ENCODE measurements around the gene GNG7.
"Not testable (repeated sequence)": the region's sequence is repeated elsewhere in the genome, so short reads cannot be mapped to it uniquely, and the experiment has no call there.

Gene GNG7

DNA sequence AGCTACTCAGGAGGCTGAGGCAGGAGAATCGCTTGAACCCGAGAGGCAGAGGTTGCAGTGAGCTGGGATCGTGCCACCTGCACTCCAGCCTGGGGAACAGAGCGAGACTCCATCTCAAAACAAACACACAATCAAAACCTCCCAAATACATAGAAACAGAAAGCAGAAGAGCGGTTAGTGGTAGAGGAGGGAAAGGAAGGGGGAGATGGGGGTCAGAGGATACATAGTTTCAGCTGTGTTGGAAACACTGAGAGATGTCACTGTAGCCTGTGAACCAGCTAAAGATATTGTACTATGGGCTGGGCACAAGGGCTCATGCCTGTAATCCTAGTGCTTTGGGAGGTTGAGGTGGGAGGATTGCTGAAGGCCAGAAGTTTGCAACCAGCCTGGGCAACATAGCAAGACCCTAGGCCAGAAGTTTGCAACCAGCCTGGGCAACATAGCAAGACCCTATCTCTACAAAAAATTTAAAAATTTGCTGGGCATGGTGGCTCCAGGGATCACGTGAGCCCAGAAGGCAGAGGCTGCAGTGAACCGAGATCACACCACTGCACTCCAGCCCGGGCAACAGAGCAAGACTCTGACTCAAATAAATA is 49.9 kb downstream of the GNG7 start:
- no peak for TF ChIP-seq POU2F2 (IDR thresholded peaks at IDR 0.05; ENCODE audit: low read depth, low read length)
- FAIRE-seq: no peak
- no peak for DNase-seq (ENCODE audit: insufficient read length, low spot score)

DNA sequence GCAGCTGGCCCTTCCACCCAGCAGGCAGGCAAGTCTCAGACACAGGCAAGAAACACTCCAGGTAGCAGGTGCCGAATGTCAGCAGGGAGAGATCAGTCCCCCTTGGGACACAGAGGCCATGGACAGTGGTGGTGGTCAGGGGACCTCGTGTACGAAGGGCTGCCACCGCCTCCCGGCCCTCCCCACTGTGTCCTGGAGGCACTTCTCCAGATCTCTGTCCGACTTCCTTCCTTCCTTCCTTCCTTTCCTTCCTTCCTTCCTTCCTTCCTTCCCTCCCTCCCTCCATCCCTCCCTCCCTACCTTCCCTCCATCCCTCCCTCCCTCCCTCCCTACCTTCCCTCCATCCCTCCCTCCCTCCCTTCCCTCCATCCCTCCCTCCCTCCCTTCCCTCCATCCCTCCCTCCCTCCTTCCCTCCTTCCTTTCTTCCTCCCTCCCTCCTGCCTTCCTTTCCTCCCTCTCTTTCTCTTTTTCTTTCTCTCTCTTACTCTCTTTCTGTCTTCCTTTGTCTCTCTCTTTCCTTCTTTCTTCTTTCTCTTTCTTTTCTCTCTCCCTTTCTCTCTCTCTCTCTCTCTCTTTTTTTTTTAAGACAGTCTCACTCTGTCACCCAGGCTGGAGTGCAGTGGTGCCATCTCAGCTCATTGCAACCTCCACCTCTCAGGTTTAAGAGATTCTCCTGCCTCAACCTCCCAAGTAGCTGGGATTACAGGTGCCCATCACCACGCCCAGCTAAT is 51.3 kb downstream of the GNG7 start:
- not testable (repeated sequence) for DNase-seq (ENCODE audit: insufficient read length, low spot score); FAIRE-seq

DNA sequence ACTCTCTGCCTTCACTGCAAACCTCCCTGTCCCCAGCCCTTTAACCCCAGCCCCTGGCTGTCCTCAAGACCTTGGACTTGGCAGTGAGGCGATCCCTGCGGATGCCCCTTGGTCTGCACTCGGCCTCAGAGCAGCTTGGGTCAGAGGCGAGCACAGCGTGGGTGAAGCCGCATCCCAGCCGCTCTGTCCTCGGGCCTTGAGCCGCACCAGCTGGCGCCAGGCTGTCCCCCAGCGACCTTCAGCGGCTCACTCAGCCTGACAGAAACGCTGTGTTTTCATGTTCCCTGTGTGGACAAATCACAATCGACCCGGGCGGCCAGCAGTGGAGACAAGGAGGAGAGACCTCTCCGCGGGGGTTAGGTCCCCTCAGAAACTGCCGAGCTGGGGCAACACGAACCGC is 52.0 kb downstream of the GNG7 start:
- FAIRE-seq: no peak

DNA sequence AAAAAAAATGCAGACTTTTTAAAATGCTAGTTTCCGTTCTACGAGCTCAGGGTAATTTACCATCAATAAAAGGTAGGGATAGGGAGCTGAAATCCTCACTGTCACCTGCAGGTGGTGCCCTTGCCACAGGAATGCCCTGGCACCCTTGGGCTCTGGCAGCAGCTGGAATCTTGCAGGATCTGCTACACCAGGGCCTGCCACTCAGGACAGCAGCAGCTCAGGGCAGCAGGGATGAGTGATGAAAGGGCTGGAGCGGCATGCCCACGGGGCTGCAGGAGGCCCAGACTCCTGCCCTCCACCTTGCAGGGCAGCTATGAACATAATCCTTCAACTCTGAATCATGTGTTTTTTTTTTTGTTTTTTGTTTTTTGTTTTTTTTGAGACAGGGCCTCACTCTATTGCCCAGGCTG is 54.0 kb downstream of the GNG7 start:
- peak; percentile 97 for FAIRE-seq
- DNase-seq (ENCODE audit: insufficient read length, low spot score): peak; percentile 79
- TF ChIP-seq PAX5 (IDR thresholded peaks at IDR 0.05; ENCODE audit: insufficient read depth, low read length, severe bottlenecking): no peak
- TF ChIP-seq TAF1 (IDR thresholded peaks at IDR 0.05; ENCODE audit: low read depth, low read length): no peak
- no peak for TF ChIP-seq POLR2A (IDR thresholded peaks at IDR 0.05; ENCODE audit: low read depth, low read length)
- no peak for TF ChIP-seq POU2F2 (IDR thresholded peaks at IDR 0.05; ENCODE audit: low read depth, low read length)
- TF ChIP-seq SPI1 (IDR thresholded peaks at IDR 0.05; ENCODE audit: low read depth, low read length): no peak
- TF ChIP-seq POLR2AphosphoS5 (IDR thresholded peaks at IDR 0.05; ENCODE audit: low read depth, low read length): no peak

More for the DNA sequence above, 52.0 kb downstream of the GNG7 start:
- DNase-seq (ENCODE audit: insufficient read length, low spot score): no peak
- no peak for TF ChIP-seq POU2F2 (IDR thresholded peaks at IDR 0.05; ENCODE audit: low read depth, low read length)
- no peak for TF ChIP-seq PAX5 (IDR thresholded peaks at IDR 0.05; ENCODE audit: insufficient read depth, low read length, severe bottlenecking)
- no peak for TF ChIP-seq SPI1 (IDR thresholded peaks at IDR 0.05; ENCODE audit: low read depth, low read length)
- no peak for TF ChIP-seq POLR2A (IDR thresholded peaks at IDR 0.05; ENCODE audit: low read depth, low read length)
- TF ChIP-seq POLR2AphosphoS5 (IDR thresholded peaks at IDR 0.05; ENCODE audit: low read depth, low read length): no peak
- TF ChIP-seq TAF1 (IDR thresholded peaks at IDR 0.05; ENCODE audit: low read depth, low read length): no peak

DNA sequence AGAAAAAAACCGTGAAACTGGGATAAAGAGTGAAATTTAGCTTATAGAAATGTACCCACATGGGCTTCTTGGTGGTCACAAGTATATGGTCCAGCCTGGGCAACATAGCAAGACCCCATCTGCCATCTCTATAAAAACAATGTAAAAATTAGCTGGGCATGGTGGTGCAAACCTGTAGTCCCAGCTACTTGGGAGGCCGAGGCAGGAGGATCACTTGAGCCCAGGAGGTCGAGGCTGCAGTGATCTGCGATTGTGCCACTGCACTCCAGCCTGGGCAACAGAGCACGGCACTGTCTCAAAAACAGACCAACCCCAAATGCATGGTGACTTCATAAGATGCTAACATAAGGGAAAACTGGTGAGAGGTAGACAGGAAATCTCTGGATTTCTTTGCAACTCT is 54.4 kb downstream of the GNG7 start:
- DNase-seq (ENCODE audit: insufficient read length, low spot score): no peak
- TF ChIP-seq POLR2AphosphoS5 (IDR thresholded peaks at IDR 0.05; ENCODE audit: low read depth, low read length) (no peak), PAX5 (IDR thresholded peaks at IDR 0.05; ENCODE audit: insufficient read depth, low read length, severe bottlenecking) (no peak), POLR2A (IDR thresholded peaks at IDR 0.05; ENCODE audit: low read depth, low read length) (no peak), TAF1 (IDR thresholded peaks at IDR 0.05; ENCODE audit: low read depth, low read length) (no peak), SPI1 (IDR thresholded peaks at IDR 0.05; ENCODE audit: low read depth, low read length) (no peak), POU2F2 (IDR thresholded peaks at IDR 0.05; ENCODE audit: low read depth, low read length) (no peak)
- FAIRE-seq: no peak

DNA sequence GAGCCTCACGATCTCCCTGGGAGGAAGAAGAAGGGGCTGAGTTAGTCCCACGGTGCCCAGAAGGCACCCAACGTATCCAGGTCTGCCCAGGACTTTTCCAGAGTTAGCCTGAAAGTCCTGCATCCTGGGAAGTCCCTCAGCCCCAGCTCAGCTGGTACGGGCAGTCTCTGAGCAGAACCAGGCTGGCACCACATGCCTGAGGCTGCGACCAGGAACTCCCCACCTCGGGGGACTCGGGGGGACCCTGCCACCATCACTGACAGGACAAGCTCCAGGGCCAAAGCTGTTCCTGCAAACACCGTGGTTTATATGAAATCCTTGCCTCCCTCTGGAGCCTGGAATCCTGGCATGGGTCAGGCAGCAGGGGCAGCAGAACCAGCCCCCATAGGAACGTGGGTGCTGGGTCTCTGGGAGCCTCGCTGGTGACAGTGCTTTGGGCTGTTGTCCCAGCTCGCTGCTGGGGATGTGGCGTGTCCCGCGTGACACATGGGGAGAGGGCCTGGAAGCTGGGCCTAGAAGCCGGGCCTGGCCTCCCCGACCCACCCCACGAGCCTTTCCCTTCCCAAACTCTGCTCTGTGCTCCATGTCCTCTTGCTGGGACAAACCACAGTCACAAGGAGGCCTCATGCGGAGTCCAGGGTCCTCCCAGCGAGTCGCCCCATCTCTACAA is 55.5 kb downstream of the GNG7 start:
- TF ChIP-seq SPI1 (IDR thresholded peaks at IDR 0.05; ENCODE audit: low read depth, low read length) (no peak), POLR2AphosphoS5 (IDR thresholded peaks at IDR 0.05; ENCODE audit: low read depth, low read length) (no peak), PAX5 (IDR thresholded peaks at IDR 0.05; ENCODE audit: insufficient read depth, low read length, severe bottlenecking) (no peak), TAF1 (IDR thresholded peaks at IDR 0.05; ENCODE audit: low read depth, low read length) (no peak), POU2F2 (IDR thresholded peaks at IDR 0.05; ENCODE audit: low read depth, low read length) (no peak), POLR2A (IDR thresholded peaks at IDR 0.05; ENCODE audit: low read depth, low read length) (no peak)
- DNase-seq (ENCODE audit: insufficient read length, low spot score): no peak
- FAIRE-seq: peak; percentile 9

DNA sequence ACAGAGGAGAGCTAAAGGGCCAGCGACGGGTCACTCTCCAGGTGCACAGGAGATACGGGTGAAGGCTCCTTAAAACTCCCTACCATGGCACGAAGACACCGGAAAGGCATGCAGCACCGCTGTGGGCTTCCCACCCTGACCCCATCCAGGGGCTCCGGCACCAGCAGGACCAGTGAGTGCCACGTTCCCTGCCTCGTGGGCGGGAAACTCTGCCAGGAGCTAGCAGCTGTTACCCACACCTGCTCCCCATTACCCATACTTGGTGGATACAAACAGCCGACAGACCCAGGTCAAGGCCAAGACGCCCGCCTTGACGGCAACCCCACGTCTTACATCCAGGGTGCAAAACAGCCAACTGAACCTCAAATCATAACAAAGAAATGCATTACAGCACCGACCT is 56.7 kb downstream of the GNG7 start:
- no peak for TF ChIP-seq POLR2A (IDR thresholded peaks at IDR 0.05; ENCODE audit: low read depth, low read length)
- TF ChIP-seq POLR2AphosphoS5 (IDR thresholded peaks at IDR 0.05; ENCODE audit: low read depth, low read length): no peak
- no peak for TF ChIP-seq PAX5 (IDR thresholded peaks at IDR 0.05; ENCODE audit: insufficient read depth, low read length, severe bottlenecking)
- TF ChIP-seq SPI1 (IDR thresholded peaks at IDR 0.05; ENCODE audit: low read depth, low read length): no peak
- DNase-seq (ENCODE audit: insufficient read length, low spot score) (no peak), FAIRE-seq (peak; percentile 26)

DNA sequence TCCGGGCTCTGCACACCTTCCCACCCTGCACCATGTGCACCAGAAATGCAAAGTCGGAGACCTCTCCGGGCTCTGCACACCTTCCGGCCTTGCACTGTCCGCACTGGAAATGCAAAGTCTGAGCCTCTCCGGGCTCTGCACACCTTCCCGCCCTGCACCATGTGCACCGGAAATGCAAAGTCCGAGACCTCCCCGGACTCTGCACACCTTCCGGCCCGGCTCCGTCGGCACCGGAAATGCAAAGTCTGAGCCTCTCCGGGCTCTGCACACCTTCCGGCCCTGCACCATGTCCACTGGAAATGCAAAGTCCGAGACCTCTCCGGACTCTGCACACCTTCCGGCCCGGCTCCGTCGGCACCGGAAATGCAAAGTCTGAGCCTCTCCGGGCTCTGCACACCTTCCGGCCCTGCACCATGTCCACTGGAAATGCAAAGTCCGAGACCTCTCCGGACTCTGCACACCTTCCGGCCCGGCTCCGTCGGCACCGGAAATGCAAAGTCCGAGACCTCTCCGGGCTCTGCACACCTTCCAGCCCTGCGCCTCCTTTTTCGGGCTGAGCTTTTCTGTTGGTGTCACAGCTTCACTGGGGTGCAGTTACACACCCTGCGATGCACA is 59.3 kb downstream of the GNG7 start:
- not testable (repeated sequence) for FAIRE-seq; DNase-seq (ENCODE audit: insufficient read length, low spot score)

DNA sequence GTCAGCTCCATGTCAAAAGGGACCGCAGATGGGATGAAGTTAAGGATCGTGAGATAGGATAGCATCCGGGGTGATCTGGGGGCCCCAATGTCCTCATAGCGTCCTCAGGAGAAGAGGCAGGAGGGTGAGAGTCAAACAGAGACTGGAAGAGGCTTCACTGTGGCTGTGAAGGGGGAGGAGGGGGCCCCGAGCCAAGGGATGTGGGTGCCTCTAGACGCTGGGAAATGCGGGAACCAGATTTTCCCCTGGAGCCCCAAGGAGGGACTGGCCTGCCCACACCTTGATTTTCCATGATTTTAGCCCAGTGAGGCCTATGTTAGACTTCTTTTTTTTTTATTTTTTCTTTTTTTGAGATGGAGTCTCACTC is 61.2 kb downstream of the GNG7 start:
- FAIRE-seq: no peak
- DNase-seq (ENCODE audit: insufficient read length, low spot score): no peak
- TF ChIP-seq PAX5 (IDR thresholded peaks at IDR 0.05; ENCODE audit: insufficient read depth, low read length, severe bottlenecking) (no peak), POU2F2 (IDR thresholded peaks at IDR 0.05; ENCODE audit: low read depth, low read length) (no peak), SPI1 (IDR thresholded peaks at IDR 0.05; ENCODE audit: low read depth, low read length) (no peak), TAF1 (IDR thresholded peaks at IDR 0.05; ENCODE audit: low read depth, low read length) (no peak), POLR2A (IDR thresholded peaks at IDR 0.05; ENCODE audit: low read depth, low read length) (no peak), POLR2AphosphoS5 (IDR thresholded peaks at IDR 0.05; ENCODE audit: low read depth, low read length) (no peak)

Data from GM12891 (cell line).